Measurements from ENCODE around the gene SLC26A8. TPM values are rescaled to one million over a fixed set of nuclear protein-coding genes. Genes with fewer than 3 reads are reported as not detected.

The SLC26A8 gene
- total RNA-seq, 1 experiment from 2014 or later, result 0.09 TPM

GRCh38 chr6:35897036-35897435, 127.4 kb downstream of the SLC26A8 start:
- no peak overlapping the region for H3K27ac ChIP-seq (ENCODE audit: insufficient read length, low read depth, low read length)
- H2BK12ac ChIP-seq (ENCODE audit: insufficient read length, low read depth, low read length), result no peak overlapping the region
- peaks cover 6% of the 10 kb centered on the region for H3K79me1 ChIP-seq (ENCODE audit: insufficient read depth, low read depth, low read length, poor library complexity, severe bottlenecking)
- H3K23me2 ChIP-seq (ENCODE audit: insufficient read length, low read depth, low read length, poor library complexity, severe bottlenecking), result no peaks in the 10 kb centered on the region
- no peak for DNase-seq
- H2BK5ac ChIP-seq (ENCODE audit: insufficient read length, low read length), result no peak overlapping the region
- no peaks in the 10 kb centered on the region for H4K20me1 ChIP-seq (ENCODE audit: control insufficient read depth, insufficient read depth, insufficient read length)
- H3K56ac ChIP-seq (ENCODE audit: insufficient read length, low read depth, low read length), result no peak overlapping the region
- H3K23ac ChIP-seq (ENCODE audit: insufficient read length, low read depth, low read length), result no peak overlapping the region
- H3K27me3 Mint-ChIP-seq (ENCODE audit: low read depth), result no peaks in the 10 kb centered on the region; the same call in 1 of the 2 replicates
- no peak overlapping the region for H3K4me2 ChIP-seq (ENCODE audit: insufficient read depth, insufficient read length, low read length)
- H4K5ac ChIP-seq (ENCODE audit: insufficient read length, low read depth, low read length), result no peak overlapping the region
- peaks cover 9 to 33% (median 24%) of the 10 kb centered on the region in 3 experiments; a peak in 5 of 7 replicates for H3K36me3 Mint-ChIP-seq (ENCODE audit: insufficient read depth in 1 of 3, low read depth in 3 of 3)
- peaks cover 20% of the 10 kb centered on the region; the same call in 1 of the 2 replicates for H3K79me2 ChIP-seq (ENCODE audit: insufficient read depth, low read length)
- H2BK15ac ChIP-seq (ENCODE audit: low read depth, low read length), result no peak overlapping the region
- H3K9me3 Mint-ChIP-seq, result no peaks in the 10 kb centered on the region
- H3K4ac ChIP-seq (ENCODE audit: low read depth, low read length), result no peak overlapping the region
- no peak overlapping the region for H3K18ac ChIP-seq (ENCODE audit: insufficient read length, low read depth, low read length)
- H3K9me3 ChIP-seq (ENCODE audit: control insufficient read depth, low read depth, low read length), result no peaks in the 10 kb centered on the region
- no peak overlapping the region for H2AK5ac ChIP-seq (ENCODE audit: insufficient read length, low read length)
- H2BK20ac ChIP-seq (ENCODE audit: low read depth, low read length, poor library complexity, severe bottlenecking), result no peak overlapping the region
- no peak overlapping the region for H2AFZ ChIP-seq (ENCODE audit: low read length)
- H4K91ac ChIP-seq (ENCODE audit: insufficient read length, low read depth, low read length), result no peak overlapping the region
- H4K8ac ChIP-seq (replicated peaks; ENCODE audit: insufficient read length, low read depth, low read length), result no peak overlapping the region
- no peak overlapping the region for H3K9ac ChIP-seq (ENCODE audit: extremely low read depth, insufficient read length, low read length)
- WGBS (ENCODE audit: extremely low coverage, insufficient read length, low lambda C conversion rate), result no CpG with 5 or more reads among the region's 3 CpGs
- H3K14ac ChIP-seq (ENCODE audit: insufficient read depth, low read length), result no peak overlapping the region
- 0 out of 2 replicates have a peak, but pooled peaks cover 7% of the 10 kb centered on the region for H3K4me1 ChIP-seq (ENCODE audit: insufficient read depth, low read length)
- no peak overlapping the region for H3T11ph ChIP-seq (ENCODE audit: low read length)
- H3K27ac Mint-ChIP-seq, result no peak overlapping the region
- peaks cover 22 to 30% of the 10 kb centered on the region in 2 experiments for H3K4me1 Mint-ChIP-seq
- no peak for TF ChIP-seq CTCF (conservative IDR thresholded peaks at IDR 0.05)
- no peaks in the 10 kb centered on the region for H3K27me3 ChIP-seq (ENCODE audit: insufficient read depth, low read length)
- no peak overlapping the region for H2BK120ac ChIP-seq (ENCODE audit: low read depth, low read length, poor library complexity, severe bottlenecking)
- no peak overlapping the region for H3K4me3 Mint-ChIP-seq
